Stomach smooth muscle (tissue), 2 donors: ENCODE measurements around the gene TMEM45A.
"Not testable (repeated sequence)": the region's sequence is repeated elsewhere in the genome, so short reads cannot be mapped to it uniquely, and the experiment has no call there.

ENCODE experiments used
- H3K27ac ChIP-seq: one replicate; pipeline ENCODE4 v1.7.0; 2013; ENCODE audit warnings: mild to moderate bottlenecking, low read length, inconsistent platforms
- H3K27me3 ChIP-seq, 2 donors: one replicate each; pipeline ENCODE4 v1.7.0; 2013; ENCODE audit warnings: low read length in 2 of 2; ENCODE audit not compliant: insufficient read depth in 2 of 2, control insufficient read depth in 1 of 2
- H3K36me3 ChIP-seq, 2 donors: one replicate each; pipeline ENCODE4 v1.7.0; 2013; ENCODE audit warnings: low read length in 2 of 2; ENCODE audit not compliant: control insufficient read depth in 2 of 2, insufficient read depth in 2 of 2
- H3K4me1 ChIP-seq: one replicate; pipeline ENCODE4 v1.7.0; 2013; ENCODE audit warnings: low read length; ENCODE audit not compliant: control insufficient read depth, insufficient read depth
- H3K4me3 ChIP-seq, 2 donors: one replicate each; pipeline ENCODE4 v1.7.0; 2013; ENCODE audit warnings: low read length in 2 of 2
- H3K9ac ChIP-seq, 2 donors: one replicate each; pipeline ENCODE4 v1.7.0; 2013; ENCODE audit warnings: low read length in 2 of 2, mild to moderate bottlenecking in 1 of 2
- H3K9me3 ChIP-seq, 2 donors: one replicate each; pipeline ENCODE4 v1.7.0; 2013; ENCODE audit warnings: low read length in 2 of 2; ENCODE audit not compliant: control insufficient read depth in 2 of 2
- donor health status: healthy.
- donor health status: Pancreatic carcinoma.

TMEM45A gene

GRCh38 chr3:100574536-100574935, 82.1 kb downstream of the TMEM45A start:
- Histone ChIP-seq H3K27ac (no peak overlapping the region), H3K9me3 (no peaks in the 10 kb centered on the region), H3K36me3 (no peaks in the 10 kb centered on the region), H3K27me3 (no peaks in the 10 kb centered on the region), H3K4me1 (no peaks in the 10 kb centered on the region), H3K9ac (no peak overlapping the region), H3K4me3 (no peak overlapping the region)

GRCh38 chr3:100575704-100576103, 83.3 kb downstream of the TMEM45A start:
- no peaks in the 10 kb centered on the region for H3K27me3 ChIP-seq
- H3K4me3 ChIP-seq, result no peak overlapping the region
- no peaks in the 10 kb centered on the region for H3K36me3 ChIP-seq
- no peaks in the 10 kb centered on the region for H3K4me1 ChIP-seq
- H3K9me3 ChIP-seq, result no peaks in the 10 kb centered on the region
- no peak overlapping the region for H3K27ac ChIP-seq
- no peak overlapping the region for H3K9ac ChIP-seq

GRCh38 chr3:100577382-100578008, 85.1 kb downstream of the TMEM45A start:
- Histone ChIP-seq H3K4me1 (no peaks in the 10 kb centered on the region), H3K27me3 (no peaks in the 10 kb centered on the region), H3K36me3 (no peaks in the 10 kb centered on the region), H3K4me3 (no peak overlapping the region), H3K27ac (no peak overlapping the region), H3K9ac (no peak overlapping the region), H3K9me3 (no peaks in the 10 kb centered on the region)

GRCh38 chr3:100578646-100579045, 86.2 kb downstream of the TMEM45A start:
- no peak overlapping the region for H3K27ac ChIP-seq
- H3K9ac ChIP-seq, result no peak overlapping the region
- no peaks in the 10 kb centered on the region for H3K27me3 ChIP-seq
- H3K36me3 ChIP-seq, result no peaks in the 10 kb centered on the region
- H3K9me3 ChIP-seq, result no peaks in the 10 kb centered on the region
- H3K4me1 ChIP-seq, result no peaks in the 10 kb centered on the region
- no peak overlapping the region for H3K4me3 ChIP-seq

- no peak overlapping the region for H3K4me3 ChIP-seq
These were observed 87.7 kb downstream of the TMEM45A start for GRCh38 chr3:100580147-100580546.

GRCh38 chr3:100581650-100582049, 89.2 kb downstream of the TMEM45A start:
- Histone ChIP-seq H3K27ac (no peak overlapping the region), H3K27me3 (no peaks in the 10 kb centered on the region)

More at GRCh38 chr3:100580147-100580546, 87.7 kb downstream of the TMEM45A start:
- no peaks in the 10 kb centered on the region for H3K27me3 ChIP-seq
- no peaks in the 10 kb centered on the region for H3K4me1 ChIP-seq
- H3K27ac ChIP-seq, result no peak overlapping the region
- H3K36me3 ChIP-seq, result no peaks in the 10 kb centered on the region
- H3K9me3 ChIP-seq, result no peaks in the 10 kb centered on the region
- no peak overlapping the region for H3K9ac ChIP-seq

GRCh38 chr3:100582157-100582556, 89.7 kb downstream of the TMEM45A start:
- not testable (repeated sequence) for H3K36me3 ChIP-seq, H3K9me3 ChIP-seq

More at GRCh38 chr3:100581650-100582049, 89.2 kb downstream of the TMEM45A start:
- no peaks in the 10 kb centered on the region for H3K4me1 ChIP-seq
- H3K36me3 ChIP-seq, result no peaks in the 10 kb centered on the region
- no peak overlapping the region for H3K4me3 ChIP-seq
- H3K9ac ChIP-seq, result no peak overlapping the region
- no peaks in the 10 kb centered on the region for H3K9me3 ChIP-seq

GRCh38 chr3:100584101-100584660, 91.8 kb downstream of the TMEM45A start:
- Histone ChIP-seq H3K27me3 (no peaks in the 10 kb centered on the region), H3K27ac (no peak overlapping the region), H3K4me3 (no peak overlapping the region), H3K9me3 (no peaks in the 10 kb centered on the region), H3K9ac (no peak overlapping the region), H3K36me3 (no peaks in the 10 kb centered on the region), H3K4me1 (no peaks in the 10 kb centered on the region)

More at GRCh38 chr3:100582157-100582556, 89.7 kb downstream of the TMEM45A start:
- H3K27ac ChIP-seq, H3K9ac ChIP-seq, H3K4me1 ChIP-seq, H3K4me3 ChIP-seq, H3K27me3 ChIP-seq: not testable (repeated sequence)

- no peak overlapping the region for H3K4me3 ChIP-seq
- no peak overlapping the region for H3K27ac ChIP-seq
- H3K4me1 ChIP-seq, result no peaks in the 10 kb centered on the region
- no peaks in the 10 kb centered on the region for H3K9me3 ChIP-seq
- H3K27me3 ChIP-seq, result no peaks in the 10 kb centered on the region
- H3K36me3 ChIP-seq, result no peaks in the 10 kb centered on the region
- H3K9ac ChIP-seq, result no peak overlapping the region
These were observed 94.4 kb downstream of the TMEM45A start for GRCh38 chr3:100586832-100587231.

- Histone ChIP-seq H3K4me3 (no peak overlapping the region), H3K27ac (no peak overlapping the region), H3K9ac (no peak overlapping the region), H3K27me3 (no peaks in the 10 kb centered on the region), H3K4me1 (no peaks in the 10 kb centered on the region), H3K9me3 (no peaks in the 10 kb centered on the region), H3K36me3 (no peaks in the 10 kb centered on the region)
These were observed 95.8 kb downstream of the TMEM45A start for GRCh38 chr3:100588251-100588650.

GRCh38 chr3:100590114-100590839, 97.9 kb downstream of the TMEM45A start:
- H3K9ac ChIP-seq, result peak overlapping the region in 1 of 2 donors; percentile 24
- no peaks in the 10 kb centered on the region for H3K27me3 ChIP-seq
- H3K4me1 ChIP-seq, result no peaks in the 10 kb centered on the region
- H3K27ac ChIP-seq, result no peak overlapping the region
- H3K36me3 ChIP-seq, result no peaks in the 10 kb centered on the region
- peak overlapping the region; percentile 17 to 50 for H3K4me3 ChIP-seq
- H3K9me3 ChIP-seq, result no peaks in the 10 kb centered on the region
